IMR-90 (cell line): ENCODE measurements around the gene IL11. TPM values are rescaled to one million over a fixed set of nuclear protein-coding genes. Genes with fewer than 3 reads are reported as not detected.
A peak's percentile ranks its signal among the peaks of the same experiment; 100 is the strongest.

Experiments used
- ATAC-seq: fragments of 200-7000 bp; cut with Tn5 transposase; 2 replicates; pipeline ENCODE4 v1.9.1; 2020; ENCODE audit warnings: low read depth, mild to moderate bottlenecking, moderate library complexity
- BruUV-seq: library from RNA; stranded (reverse); fragments of 400-500 nt; replicated peaks from 2 replicates; lab custom pipeline; 2021; lab: Mats Ljungman, UMichigan
- CTCF ChIA-PET: fragments of 300-600 bp; formaldehyde crosslinking; extraction: SDS; loops from one replicate; lab custom pipeline; 2021; ENCODE audit warnings: antibody characterized with exemption; lab: Yijun Ruan, JAX
- POLR2A ChIA-PET: fragments of 300-600 bp; sonication (Branson Sonifier 250); formaldehyde crosslinking; loops from one replicate; lab custom pipeline; 2022; ENCODE audit warnings: antibody characterized with exemption; ENCODE audit not compliant: unreplicated experiment; lab: Charles Lee
- DNase-seq: peaks from one replicate; pipeline ENCODE4 v3.0.0; 2013
- H2AFZ ChIP-seq: replicated peaks from 2 replicates; pipeline ENCODE3; 2013; ENCODE audit warnings: low read length, mild to moderate bottlenecking; ENCODE audit not compliant: poor library complexity
- H2AK5ac ChIP-seq: 2 replicates; pipeline ENCODE4 v1.6.1; 2013; ENCODE audit warnings: low read depth, low read length, inconsistent platforms
- H2AK9ac ChIP-seq: replicated peaks from 2 replicates; pipeline ENCODE3; 2013; ENCODE audit warnings: mild to moderate bottlenecking, low read depth, low read length, moderate library complexity; ENCODE audit not compliant: poor library complexity
- H2BK120ac ChIP-seq: 2 replicates; pipeline ENCODE4 v1.6.1; 2013; ENCODE audit warnings: low read depth, low read length, inconsistent platforms
- H2BK15ac ChIP-seq: 3 replicates; pipeline ENCODE4 v1.6.1; 2013; ENCODE audit warnings: low read depth, low read length, inconsistent platforms
- H2BK20ac ChIP-seq: 2 replicates; pipeline ENCODE4 v1.6.1; 2013; ENCODE audit warnings: low read depth, mild to moderate bottlenecking, inconsistent platforms, low read length, moderate library complexity
- H2BK5ac ChIP-seq: 2 replicates; pipeline ENCODE4 v1.6.1; 2013; ENCODE audit warnings: mild to moderate bottlenecking, low read depth, low read length, inconsistent platforms; ENCODE audit not compliant: poor library complexity, severe bottlenecking
- H3K14ac ChIP-seq: replicated peaks from 2 replicates; pipeline ENCODE4 v1.6.1; 2013; ENCODE audit warnings: low read depth, low read length, inconsistent platforms
- H3K18ac ChIP-seq: 2 replicates; pipeline ENCODE4 v1.6.1; 2013; ENCODE audit warnings: low read depth, low read length, control low read depth
- H3K23ac ChIP-seq: 2 replicates; pipeline ENCODE4 v1.6.1; 2013; ENCODE audit warnings: low read depth, low read length, inconsistent platforms
- H3K27ac ChIP-seq: 2 replicates; pipeline ENCODE4 v1.5.1; 2013; ENCODE audit warnings: mild to moderate bottlenecking, control low read depth, low read length; ENCODE audit not compliant: insufficient read depth
- H3K27me3 ChIP-seq: 2 replicates; pipeline ENCODE4 v1.6.1; 2013; ENCODE audit warnings: low read length; ENCODE audit not compliant: control insufficient read depth, insufficient read depth
- H3K36me3 ChIP-seq: 2 replicates; pipeline ENCODE4 v1.6.1; 2013; ENCODE audit warnings: low read length, mixed read lengths; ENCODE audit not compliant: control insufficient read depth, insufficient read depth
- H3K4ac ChIP-seq: 2 replicates; pipeline ENCODE4 v1.6.1; 2013; ENCODE audit warnings: low read depth, low read length, inconsistent platforms
- H3K4me1 ChIP-seq: 2 replicates; pipeline ENCODE4 v1.6.1; 2013; ENCODE audit warnings: low read length, mixed read lengths; ENCODE audit not compliant: control insufficient read depth, insufficient read depth
- H3K4me2 ChIP-seq: 2 replicates; pipeline ENCODE4 v1.6.1; 2013; ENCODE audit warnings: low read depth, mild to moderate bottlenecking, control low read depth, low read length, moderate library complexity
- H3K4me3 ChIP-seq: 2 replicates; pipeline ENCODE4 v1.5.1; 2013; ENCODE audit warnings: low read depth, mild to moderate bottlenecking, control low read depth, low read length, moderate library complexity; ENCODE audit not compliant: insufficient read depth
- H3K56ac ChIP-seq: 2 replicates; pipeline ENCODE4 v1.6.1; 2013; ENCODE audit warnings: low read length, inconsistent platforms; ENCODE audit not compliant: insufficient read depth; ENCODE audit errors: extremely low read depth
- H3K79me1 ChIP-seq, 2 experiments: 2 replicates each; pipeline ENCODE4 v1.6.1; 2013; ENCODE audit warnings: low read length in 2 of 2, inconsistent platforms in 1 of 2, low read depth in 1 of 2
- H3K9ac ChIP-seq: 2 replicates; pipeline ENCODE4 v1.6.1; 2013; ENCODE audit warnings: low read depth, low read length, control low read depth
- H3K9me1 ChIP-seq: 2 replicates; pipeline ENCODE4 v1.6.1; 2013; ENCODE audit warnings: low read length, inconsistent platforms; ENCODE audit not compliant: insufficient read depth
- H3K9me3 ChIP-seq: 2 replicates; pipeline ENCODE4 v1.6.1; 2013; ENCODE audit warnings: low read length; ENCODE audit not compliant: control insufficient read depth, insufficient read depth
- H4K20me1 ChIP-seq: 2 replicates; pipeline ENCODE4 v1.6.1; 2013; ENCODE audit warnings: low read length, inconsistent platforms; ENCODE audit not compliant: insufficient read depth
- H4K5ac ChIP-seq: 2 replicates; pipeline ENCODE4 v1.6.1; 2013; ENCODE audit warnings: mild to moderate bottlenecking, low read depth, low read length, control low read depth
- H4K8ac ChIP-seq, 2 experiments: 2 replicates each; pipeline ENCODE4 v1.6.1; 2013; ENCODE audit warnings: low read depth in 2 of 2, low read length in 2 of 2, control low read depth in 1 of 2, inconsistent platforms in 1 of 2
- H4K91ac ChIP-seq: 2 replicates; pipeline ENCODE4 v1.6.1; 2013; ENCODE audit warnings: low read depth, low read length, inconsistent platforms; ENCODE audit not compliant: insufficient read depth
- CHD1 ChIP-seq: IDR thresholded peaks from 2 replicates; pipeline ENCODE4 v1.6.1; 2012; ENCODE audit warnings: low read depth, low read length, improper control_type of control experiment
- CTCF ChIP-seq: conservative IDR thresholded peaks from 2 replicates; pipeline ENCODE4 v1.5.1; 2012; ENCODE audit warnings: mild to moderate bottlenecking, low read depth, low read length, improper control_type of control experiment
- FOS ChIP-seq: fragments of 150-350 bp; IDR thresholded peaks from 2 replicates; pipeline ENCODE4 v1.6.1; 2016; ENCODE audit warnings: low read depth, low read length
- MAFK ChIP-seq: IDR thresholded peaks from 2 replicates; pipeline ENCODE4 v1.6.1; 2012; ENCODE audit warnings: low read depth, low read length, improper control_type of control experiment
- MAZ ChIP-seq: IDR thresholded peaks from 2 replicates; pipeline ENCODE4 v1.6.1; 2012; ENCODE audit warnings: low read depth, mild to moderate bottlenecking, low read length, improper control_type of control experiment, moderate library complexity, borderline replicate concordance
- MXI1 ChIP-seq: IDR thresholded peaks from 2 replicates; pipeline ENCODE4 v1.6.1; 2012; ENCODE audit warnings: low read depth, mild to moderate bottlenecking, low read length, moderate library complexity, borderline replicate concordance
- POLR2A ChIP-seq: IDR thresholded peaks from 2 replicates; pipeline ENCODE4 v1.6.1; 2012; ENCODE audit warnings: mild to moderate bottlenecking, low read depth, low read length
- RAD21 ChIP-seq: IDR thresholded peaks from 2 replicates; pipeline ENCODE4 v1.6.1; 2012; ENCODE audit warnings: low read length, improper control_type of control experiment
- RCOR1 ChIP-seq: IDR thresholded peaks from 2 replicates; pipeline ENCODE4 v1.6.1; 2012; ENCODE audit warnings: mild to moderate bottlenecking, low read length, improper control_type of control experiment; ENCODE audit not compliant: insufficient replicate concordance
- SMC3 ChIP-seq: fragments of 150-350 bp; IDR thresholded peaks from 2 replicates; pipeline ENCODE4 v1.6.1; 2016; ENCODE audit warnings: low read depth, mild to moderate bottlenecking, antibody characterized with exemption, low read length, moderate library complexity
- WGBS, 2 experiments: methylation state at CpG; one replicate each; pipeline versions ENCODE4 v1.1.5 to v1.1.7; 2013; ENCODE audit warnings: missing lambda C conversion rate in 2 of 2; ENCODE audit not compliant: insufficient read length in 1 of 2; ENCODE audit errors: extremely low coverage in 2 of 2; 5-methylcytosine and 5-hydroxymethylcytosine counted together
- dilution Hi-C: fragments of 300-500 bp; cut with HindIII; formaldehyde crosslinking; loops from one replicate; pipeline ENCODE4 v1.14.3; 2018; ENCODE audit warnings: low sequenced_read_pairs; ENCODE audit not compliant: unreplicated experiment
- in situ Hi-C: fragments of 300-500 bp; cut with MboI; formaldehyde crosslinking; loops from 3 replicates; pipeline ENCODE4 v1.14.3; 2019; ENCODE audit warnings: low sequenced_read_pairs, inconsistent platforms, mixed read lengths
- intact Hi-C: fragments of 100-400 bp; cut with micrococcal nuclease; formaldehyde crosslinking; loops from 2 replicates; pipeline ENCODE4 v1.10.0; 2022
- polyA plus RNA-seq, 3 experiments: library from polyadenylated mRNA; depleted of rRNA; stranded (reverse); fragments of >200 nt; gene quantifications; 2 replicates each; pipeline ENCODE4 v1.2.3, GENCODE V29; 2012; ENCODE audit warnings: low replicate concordance in 1 of 3
- total RNA-seq: library from RNA; depleted of rRNA; stranded (reverse); fragments of >200 nt; gene quantifications from 2 replicates; pipeline ENCODE4 v1.2.3, GENCODE V29; 2012
- TF ChIP-seq, protein P1 (sequence below): fragments of 150-350 bp; IDR thresholded peaks from 2 replicates; pipeline ENCODE4 v1.6.1; 2017; ENCODE audit warnings: mild to moderate bottlenecking, antibody characterized with exemption, low read length, low read depth

IL11 gene
- total and polyA plus RNA-seq, 2 of the 4 experiments (the other 2 are of a cell fraction) = 14.3 to 33.6 TPM

DNA sequence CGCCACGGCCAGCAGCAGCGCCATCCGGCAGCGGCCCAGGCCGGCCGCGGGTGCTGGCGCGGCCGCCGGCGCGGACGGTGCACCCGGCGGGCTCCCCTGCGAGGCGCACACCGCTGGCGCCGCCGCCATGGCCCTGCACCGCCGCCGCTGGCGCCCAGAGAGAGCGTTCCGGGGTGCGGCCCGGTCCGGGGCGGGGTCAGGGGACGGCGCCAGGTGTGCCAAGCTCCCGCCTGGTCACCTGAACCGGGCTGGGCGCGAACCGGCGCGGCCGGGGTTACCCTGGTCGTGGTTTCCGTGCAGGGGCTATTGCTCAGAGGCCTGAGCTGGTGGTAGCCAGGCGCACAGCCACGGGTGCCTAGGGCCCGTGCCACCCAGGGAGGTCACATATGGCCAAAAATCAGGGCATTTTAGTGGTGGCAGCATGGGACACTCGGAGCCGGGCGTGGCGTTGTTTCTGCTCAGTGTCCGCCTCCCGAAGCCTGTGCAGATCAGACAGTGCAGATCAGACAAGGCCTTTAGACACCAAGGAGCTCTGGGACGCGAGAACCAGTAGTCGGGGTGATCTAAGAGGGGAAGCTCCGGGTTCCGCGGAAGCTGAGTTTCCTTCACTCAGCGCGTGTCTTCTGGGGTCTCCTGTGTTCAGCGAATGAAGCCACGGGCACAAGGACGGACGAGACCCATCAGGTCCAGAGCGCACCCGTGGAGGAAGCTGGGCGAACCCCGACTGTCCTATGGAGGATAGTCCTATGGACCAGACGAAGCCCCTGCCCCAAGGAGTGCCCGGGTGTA, 14.1 kb upstream of the IL11 start, which contains the start of gene TMEM238:
Gene TMEM238, minus strand, starts transcription at position 162 of the 789 bp plus-strand sequence. Its CDS starts 33 bp downstream, at position 129.
- Histone ChIP-seq H4K8ac (peak within 1 kb of the TSS; percentile 79 to 90), H3K4me1 (peaks cover 34% of the 10 kb centered on the region), H3K4me2 (peak within 1 kb of the TSS; percentile 93), H2BK20ac (no peak within 1 kb of the TSS), H2BK15ac (peak within 1 kb of the TSS; percentile 33; the same call in 1 of the 3 replicates), H2AK5ac (peak within 1 kb of the TSS; percentile 98), H4K5ac (peak within 1 kb of the TSS; percentile 81), H3K9me3 (no peaks in the 10 kb centered on the region), H3K18ac (peak within 1 kb of the TSS; percentile 54), H2AK9ac (peak within 1 kb of the TSS; percentile 86), H3K27ac (peak within 1 kb of the TSS; percentile 84), H3K9ac (peak within 1 kb of the TSS; percentile 86), H3K23ac (peak within 1 kb of the TSS; percentile 88; the same call in 1 of the 2 replicates), H3K36me3 (peaks cover 29% of the 10 kb centered on the region), H2BK5ac (peak within 1 kb of the TSS; percentile 69), H3K4ac (peak within 1 kb of the TSS; percentile 92), H4K20me1 (peaks cover 36% of the 10 kb centered on the region), H3K4me3 (peak within 1 kb of the TSS; percentile 54), H4K91ac (peak within 1 kb of the TSS; percentile 67), H3K27me3 (no peaks in the 10 kb centered on the region), H3K9me1 (peaks cover 15% of the 10 kb centered on the region), H2BK120ac (peak within 1 kb of the TSS; percentile 42), H3K14ac (peak within 1 kb of the TSS; percentile 80), H3K79me1 (peaks cover 14 to 39% of the 10 kb centered on the region in 2 experiments; a peak in 3 of 4 replicates), H3K56ac (peak within 1 kb of the TSS; percentile 59), H2AFZ (peak within 1 kb of the TSS; percentile 90)
- CTCF ChIA-PET = interaction anchor here (0.6 to 1.2 kb wide), 5 partner anchors 34 to 224 kb away, joined by 3 to 7 read pairs (median 4); partner anchors contain the start of gene KMT5C
- in situ Hi-C loops (loop anchor here (10.0 kb wide), 1 partner anchor 90 kb away; no protein-coding TSS in a partner anchor), intact Hi-C loops (no loop called here), dilution Hi-C loops (no loop called here)
- BruUV-seq = no TSS peak
- TF ChIP-seq MAZ = no peak
- TF ChIP-seq SMC3 = no peak
- TF ChIP-seq, protein P1, sequence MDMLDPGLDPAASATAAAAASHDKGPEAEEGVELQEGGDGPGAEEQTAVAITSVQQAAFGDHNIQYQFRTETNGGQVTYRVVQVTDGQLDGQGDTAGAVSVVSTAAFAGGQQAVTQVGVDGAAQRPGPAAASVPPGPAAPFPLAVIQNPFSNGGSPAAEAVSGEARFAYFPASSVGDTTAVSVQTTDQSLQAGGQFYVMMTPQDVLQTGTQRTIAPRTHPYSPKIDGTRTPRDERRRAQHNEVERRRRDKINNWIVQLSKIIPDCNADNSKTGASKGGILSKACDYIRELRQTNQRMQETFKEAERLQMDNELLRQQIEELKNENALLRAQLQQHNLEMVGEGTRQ = no peak
- no peak for TF ChIP-seq POLR2A
- no peak for TF ChIP-seq MAFK
- TF ChIP-seq FOS = no peak
- TF ChIP-seq CHD1 = no peak
- TF ChIP-seq RAD21 = no peak
- no peak for TF ChIP-seq MXI1
- TF ChIP-seq RCOR1 = no peak
- TF ChIP-seq CTCF = no peak
- 23% methylated on average over 56 of the region's 72 CpGs; no CpG with 5 or more reads in 1 of the 2 experiments for WGBS, 2 experiments
- ATAC-seq (peak; percentile 2; the same call in 1 of the 2 replicates), DNase-seq (no peak)
- POLR2A ChIA-PET = interaction anchor here (0.5 to 0.9 kb wide), 2 partner anchors 15 to 1305 kb away, joined by 3 to 4 read pairs; no protein-coding TSS in a partner anchor
